ENCODE results near the gene ALG14. TPM values are rescaled to one million over a fixed set of nuclear protein-coding genes. Genes with fewer than 3 reads are reported as not detected.

Gene ALG14
- total and polyA plus RNA-seq, 4 donors: 1.0 to 16.6 (median 1.9) TPM

DNA sequence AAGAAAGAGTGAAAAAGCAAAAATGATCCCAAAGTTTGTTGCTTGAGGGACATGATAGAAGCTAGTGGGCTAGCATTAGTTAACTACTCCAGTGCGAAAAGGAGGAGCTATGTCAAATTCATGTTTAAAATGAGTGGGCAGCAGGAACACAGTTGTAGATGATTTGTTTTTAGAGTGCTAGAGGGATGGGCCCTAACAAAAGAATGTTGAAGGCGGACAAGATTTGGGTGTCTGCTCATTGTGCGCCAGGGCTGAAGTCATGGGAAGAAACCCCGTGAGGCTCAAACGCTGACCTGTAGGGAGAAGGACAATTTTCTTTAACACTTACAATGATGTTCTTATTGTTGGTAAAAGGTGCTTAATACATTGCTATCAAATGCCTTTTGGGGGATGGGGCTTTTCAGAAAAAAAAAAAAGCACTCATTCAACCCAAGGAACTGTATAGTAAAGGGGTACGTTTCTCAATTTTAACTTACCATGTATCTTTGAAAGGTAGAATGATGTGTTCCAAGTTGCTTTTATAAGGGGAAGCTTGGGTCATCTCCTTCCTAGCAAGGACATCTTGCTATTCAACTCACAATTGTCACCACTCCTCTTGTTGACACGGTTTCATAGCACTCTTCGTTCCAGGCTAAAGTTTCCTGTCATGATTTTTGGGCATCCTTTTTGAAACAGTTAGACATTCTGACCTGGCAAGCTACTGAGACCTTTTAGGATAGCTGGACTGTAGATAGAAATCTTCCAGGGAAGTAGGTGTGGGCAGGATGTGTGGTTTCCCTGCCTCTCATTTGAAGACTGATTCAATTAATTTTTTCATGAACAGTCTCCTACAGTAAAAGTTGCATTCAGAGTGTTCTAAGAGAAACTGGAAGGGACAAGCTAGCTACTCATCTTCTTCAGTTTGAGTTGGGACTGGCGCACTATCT is 92.8 kb downstream of the ALG14 start:
- Histone ChIP-seq H3K27ac (ENCODE audit: low read depth in 1 of 2, low read length in 2 of 2) (no peak overlapping the region), H3K4me1 (ENCODE audit: control insufficient read depth in 4 of 4, insufficient read depth in 4 of 4, low read length in 3 of 4) (no peaks in the 10 kb centered on the region), H3K9me3 (ENCODE audit: control insufficient read depth in 4 of 4, low read length in 3 of 4) (no peaks in the 10 kb centered on the region), H3K9ac (ENCODE audit: low read depth in 1 of 2, low read length in 2 of 2) (no peak overlapping the region), H3K27me3 (ENCODE audit: control insufficient read depth in 4 of 4, insufficient read depth in 4 of 4, low read length in 3 of 4) (no peaks in the 10 kb centered on the region), H3K36me3 (ENCODE audit: control insufficient read depth in 4 of 4, insufficient read depth in 3 of 4, low read depth in 1 of 4, low read length in 3 of 4) (no peaks in the 10 kb centered on the region), H3K4me3 (ENCODE audit: low read depth in 1 of 3, low read length in 3 of 3) (no peak overlapping the region)
- TF ChIP-seq NR2F2 (IDR thresholded peaks at IDR 0.05) (peak; percentile 27), GABPA (IDR thresholded peaks at IDR 0.05 in 1 of 2, conservative IDR thresholded peaks at IDR 0.05 in 1 of 2) (no peak), RAD21 (IDR thresholded peaks at IDR 0.05) (no peak), HNF4A (conservative IDR thresholded peaks at IDR 0.05) (no peak)
- no peak for DNase-seq (ENCODE audit: low spot score)
- WGBS: 88% methylated on average over 9 of the region's 9 CpGs

DNA sequence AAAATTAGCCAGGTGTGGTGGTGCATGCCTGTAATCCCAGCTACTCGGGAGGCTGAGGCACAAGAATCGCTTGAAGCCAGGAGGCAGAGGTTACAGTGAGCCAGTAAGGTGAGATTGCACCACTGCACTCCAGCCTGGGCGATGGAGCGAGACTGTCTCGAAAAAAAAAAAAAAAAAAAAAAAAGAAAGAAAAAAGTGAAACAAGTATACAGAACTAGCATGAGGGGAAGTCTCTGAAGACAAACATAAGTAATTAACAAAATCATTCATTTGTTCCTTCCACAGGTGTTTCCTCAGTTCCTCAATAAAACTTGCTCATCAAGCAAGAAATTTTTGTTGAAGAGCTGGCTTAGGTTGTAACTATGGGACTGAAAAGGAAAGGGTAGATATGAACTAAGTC is 93.6 kb downstream of the ALG14 start:
- H3K4me1 ChIP-seq (ENCODE audit: control insufficient read depth in 4 of 4, insufficient read depth in 4 of 4, low read length in 3 of 4): no peaks in the 10 kb centered on the region
- H3K9ac ChIP-seq (ENCODE audit: low read depth in 1 of 2, low read length in 2 of 2): no peak overlapping the region
- no peaks in the 10 kb centered on the region for H3K9me3 ChIP-seq (ENCODE audit: control insufficient read depth in 4 of 4, low read length in 3 of 4)
- H3K36me3 ChIP-seq (ENCODE audit: control insufficient read depth in 4 of 4, insufficient read depth in 3 of 4, low read depth in 1 of 4, low read length in 3 of 4): no peaks in the 10 kb centered on the region
- no peak overlapping the region for H3K27ac ChIP-seq (ENCODE audit: low read depth in 1 of 2, low read length in 2 of 2)
- no peak overlapping the region for H3K4me3 ChIP-seq (ENCODE audit: low read depth in 1 of 3, low read length in 3 of 3)
- WGBS: 94% methylated on average over 5 of the region's 5 CpGs
- no peaks in the 10 kb centered on the region for H3K27me3 ChIP-seq (ENCODE audit: control insufficient read depth in 4 of 4, insufficient read depth in 4 of 4, low read length in 3 of 4)
- DNase-seq (ENCODE audit: low spot score): no peak
- TF ChIP-seq RXRA (IDR thresholded peaks at IDR 0.05): no peak
- TF ChIP-seq, protein P1, sequence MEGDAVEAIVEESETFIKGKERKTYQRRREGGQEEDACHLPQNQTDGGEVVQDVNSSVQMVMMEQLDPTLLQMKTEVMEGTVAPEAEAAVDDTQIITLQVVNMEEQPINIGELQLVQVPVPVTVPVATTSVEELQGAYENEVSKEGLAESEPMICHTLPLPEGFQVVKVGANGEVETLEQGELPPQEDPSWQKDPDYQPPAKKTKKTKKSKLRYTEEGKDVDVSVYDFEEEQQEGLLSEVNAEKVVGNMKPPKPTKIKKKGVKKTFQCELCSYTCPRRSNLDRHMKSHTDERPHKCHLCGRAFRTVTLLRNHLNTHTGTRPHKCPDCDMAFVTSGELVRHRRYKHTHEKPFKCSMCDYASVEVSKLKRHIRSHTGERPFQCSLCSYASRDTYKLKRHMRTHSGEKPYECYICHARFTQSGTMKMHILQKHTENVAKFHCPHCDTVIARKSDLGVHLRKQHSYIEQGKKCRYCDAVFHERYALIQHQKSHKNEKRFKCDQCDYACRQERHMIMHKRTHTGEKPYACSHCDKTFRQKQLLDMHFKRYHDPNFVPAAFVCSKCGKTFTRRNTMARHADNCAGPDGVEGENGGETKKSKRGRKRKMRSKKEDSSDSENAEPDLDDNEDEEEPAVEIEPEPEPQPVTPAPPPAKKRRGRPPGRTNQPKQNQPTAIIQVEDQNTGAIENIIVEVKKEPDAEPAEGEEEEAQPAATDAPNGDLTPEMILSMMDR (IDR thresholded peaks at IDR 0.05; ENCODE audit: low read depth, low read length, missing input control): no peak
- TF ChIP-seq HNF4G (IDR thresholded peaks at IDR 0.05): no peak
- TF ChIP-seq, protein P2, sequence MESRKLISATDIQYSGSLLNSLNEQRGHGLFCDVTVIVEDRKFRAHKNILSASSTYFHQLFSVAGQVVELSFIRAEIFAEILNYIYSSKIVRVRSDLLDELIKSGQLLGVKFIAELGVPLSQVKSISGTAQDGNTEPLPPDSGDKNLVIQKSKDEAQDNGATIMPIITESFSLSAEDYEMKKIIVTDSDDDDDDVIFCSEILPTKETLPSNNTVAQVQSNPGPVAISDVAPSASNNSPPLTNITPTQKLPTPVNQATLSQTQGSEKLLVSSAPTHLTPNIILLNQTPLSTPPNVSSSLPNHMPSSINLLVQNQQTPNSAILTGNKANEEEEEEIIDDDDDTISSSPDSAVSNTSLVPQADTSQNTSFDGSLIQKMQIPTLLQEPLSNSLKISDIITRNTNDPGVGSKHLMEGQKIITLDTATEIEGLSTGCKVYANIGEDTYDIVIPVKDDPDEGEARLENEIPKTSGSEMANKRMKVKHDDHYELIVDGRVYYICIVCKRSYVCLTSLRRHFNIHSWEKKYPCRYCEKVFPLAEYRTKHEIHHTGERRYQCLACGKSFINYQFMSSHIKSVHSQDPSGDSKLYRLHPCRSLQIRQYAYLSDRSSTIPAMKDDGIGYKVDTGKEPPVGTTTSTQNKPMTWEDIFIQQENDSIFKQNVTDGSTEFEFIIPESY (IDR thresholded peaks at IDR 0.05): no peak
- TF ChIP-seq HNF4A (conservative IDR thresholded peaks at IDR 0.05): no peak
- no peak for TF ChIP-seq SP1 (IDR thresholded peaks at IDR 0.05)
- TF ChIP-seq, protein P3, sequence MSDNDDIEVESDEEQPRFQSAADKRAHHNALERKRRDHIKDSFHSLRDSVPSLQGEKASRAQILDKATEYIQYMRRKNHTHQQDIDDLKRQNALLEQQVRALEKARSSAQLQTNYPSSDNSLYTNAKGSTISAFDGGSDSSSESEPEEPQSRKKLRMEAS (IDR thresholded peaks at IDR 0.05): no peak
- no peak for TF ChIP-seq TAF1 (conservative IDR thresholded peaks at IDR 0.05)
- TF ChIP-seq YY1 (IDR thresholded peaks at IDR 0.05): no peak
- TF ChIP-seq JUND (IDR thresholded peaks at IDR 0.05): no peak
- TF ChIP-seq, protein P4, sequence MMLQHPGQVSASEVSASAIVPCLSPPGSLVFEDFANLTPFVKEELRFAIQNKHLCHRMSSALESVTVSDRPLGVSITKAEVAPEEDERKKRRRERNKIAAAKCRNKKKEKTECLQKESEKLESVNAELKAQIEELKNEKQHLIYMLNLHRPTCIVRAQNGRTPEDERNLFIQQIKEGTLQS (IDR thresholded peaks at IDR 0.05): no peak
- TF ChIP-seq, protein P5, sequence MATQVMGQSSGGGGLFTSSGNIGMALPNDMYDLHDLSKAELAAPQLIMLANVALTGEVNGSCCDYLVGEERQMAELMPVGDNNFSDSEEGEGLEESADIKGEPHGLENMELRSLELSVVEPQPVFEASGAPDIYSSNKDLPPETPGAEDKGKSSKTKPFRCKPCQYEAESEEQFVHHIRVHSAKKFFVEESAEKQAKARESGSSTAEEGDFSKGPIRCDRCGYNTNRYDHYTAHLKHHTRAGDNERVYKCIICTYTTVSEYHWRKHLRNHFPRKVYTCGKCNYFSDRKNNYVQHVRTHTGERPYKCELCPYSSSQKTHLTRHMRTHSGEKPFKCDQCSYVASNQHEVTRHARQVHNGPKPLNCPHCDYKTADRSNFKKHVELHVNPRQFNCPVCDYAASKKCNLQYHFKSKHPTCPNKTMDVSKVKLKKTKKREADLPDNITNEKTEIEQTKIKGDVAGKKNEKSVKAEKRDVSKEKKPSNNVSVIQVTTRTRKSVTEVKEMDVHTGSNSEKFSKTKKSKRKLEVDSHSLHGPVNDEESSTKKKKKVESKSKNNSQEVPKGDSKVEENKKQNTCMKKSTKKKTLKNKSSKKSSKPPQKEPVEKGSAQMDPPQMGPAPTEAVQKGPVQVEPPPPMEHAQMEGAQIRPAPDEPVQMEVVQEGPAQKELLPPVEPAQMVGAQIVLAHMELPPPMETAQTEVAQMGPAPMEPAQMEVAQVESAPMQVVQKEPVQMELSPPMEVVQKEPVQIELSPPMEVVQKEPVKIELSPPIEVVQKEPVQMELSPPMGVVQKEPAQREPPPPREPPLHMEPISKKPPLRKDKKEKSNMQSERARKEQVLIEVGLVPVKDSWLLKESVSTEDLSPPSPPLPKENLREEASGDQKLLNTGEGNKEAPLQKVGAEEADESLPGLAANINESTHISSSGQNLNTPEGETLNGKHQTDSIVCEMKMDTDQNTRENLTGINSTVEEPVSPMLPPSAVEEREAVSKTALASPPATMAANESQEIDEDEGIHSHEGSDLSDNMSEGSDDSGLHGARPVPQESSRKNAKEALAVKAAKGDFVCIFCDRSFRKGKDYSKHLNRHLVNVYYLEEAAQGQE (IDR thresholded peaks at IDR 0.05): no peak
- TF ChIP-seq EGR1 (IDR thresholded peaks at IDR 0.05; ENCODE audit: low read depth in 2 of 2): no peak
- no peak for TF ChIP-seq NR2F2 (IDR thresholded peaks at IDR 0.05)
- TF ChIP-seq FOXA2 (IDR thresholded peaks at IDR 0.05): no peak
- TF ChIP-seq FOXA1 (IDR thresholded peaks at IDR 0.05): no peak
